GM12891 (cell line): Measurements from ENCODE around the gene IL1RAPL2.
"Not testable (repeated sequence)": the region's sequence is repeated elsewhere in the genome, so short reads cannot be mapped to it uniquely, and the experiment has no call there.

Experiments
- DNase-seq: peaks from one replicate; pipeline ENCODE4 v3.0.0; 2011; ENCODE audit warnings: low spot score; ENCODE audit not compliant: insufficient read length
- FAIRE-seq: peaks from 2 replicates; lab custom pipeline; 2011; peaks lifted over from hg19 to GRCh38; lab: Jason Lieb, UNC
- PAX5 ChIP-seq: IDR thresholded peaks from 2 replicates; pipeline ENCODE4 v1.6.1; 2011; ENCODE audit warnings: low read length, moderate library complexity, mild to moderate bottlenecking; ENCODE audit not compliant: insufficient read depth, severe bottlenecking
- POLR2A ChIP-seq: IDR thresholded peaks from 2 replicates; pipeline ENCODE4 v1.6.1; 2011; ENCODE audit warnings: low read depth, low read length, control low read depth
- POLR2AphosphoS5 ChIP-seq: IDR thresholded peaks from 2 replicates; pipeline ENCODE4 v1.6.1; 2011; ENCODE audit warnings: low read depth, low read length, control low read depth
- POU2F2 ChIP-seq: IDR thresholded peaks from 2 replicates; pipeline ENCODE4 v1.6.1; 2011; ENCODE audit warnings: low read depth, mild to moderate bottlenecking, control low read depth, low read length, moderate library complexity
- SPI1 ChIP-seq: IDR thresholded peaks from 2 replicates; pipeline ENCODE4 v1.6.1; 2011; ENCODE audit warnings: low read depth, low read length, control low read depth
- TAF1 ChIP-seq: IDR thresholded peaks from 2 replicates; pipeline ENCODE4 v1.6.1; 2011; ENCODE audit warnings: low read depth, low read length, control low read depth

The IL1RAPL2 gene

GRCh38 chrX:104972737-104973136 lies 406.7 kb downstream of the IL1RAPL2 start:
- TF ChIP-seq PAX5 (no peak), TAF1 (no peak), POLR2A (no peak)
- FAIRE-seq (no peak), DNase-seq (no peak)

- TF ChIP-seq POLR2A (no peak), TAF1 (no peak), POLR2AphosphoS5 (no peak), SPI1 (no peak), PAX5 (no peak), POU2F2 (no peak)
- no peak for FAIRE-seq
- no peak for DNase-seq
Observed at GRCh38 chrX:104987063-104987462, 421.1 kb downstream of the IL1RAPL2 start.

DNA sequence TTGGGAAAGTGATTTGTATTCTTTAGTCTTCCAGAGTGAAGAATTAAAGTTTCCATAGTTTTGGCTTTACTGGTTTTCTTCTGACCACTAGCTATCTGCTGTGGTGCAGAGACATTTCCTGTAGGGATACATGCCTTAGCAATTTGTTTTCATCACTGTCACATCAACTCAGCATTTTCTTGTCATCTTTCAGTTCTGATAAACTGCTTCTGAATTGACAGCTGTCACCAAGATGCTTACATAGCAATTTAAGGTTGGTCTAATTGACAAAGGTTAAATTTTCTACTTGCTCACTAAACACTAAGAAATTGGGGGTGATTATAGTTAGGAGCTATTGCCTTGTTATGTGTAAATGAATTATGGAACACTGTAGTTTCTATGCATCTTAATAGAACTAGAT lies 422.0 kb downstream of the IL1RAPL2 start:
- no peak for DNase-seq
- FAIRE-seq: no peak
- TF ChIP-seq PAX5 (no peak), TAF1 (no peak), SPI1 (no peak), POLR2AphosphoS5 (no peak), POLR2A (no peak), POU2F2 (no peak)

DNA sequence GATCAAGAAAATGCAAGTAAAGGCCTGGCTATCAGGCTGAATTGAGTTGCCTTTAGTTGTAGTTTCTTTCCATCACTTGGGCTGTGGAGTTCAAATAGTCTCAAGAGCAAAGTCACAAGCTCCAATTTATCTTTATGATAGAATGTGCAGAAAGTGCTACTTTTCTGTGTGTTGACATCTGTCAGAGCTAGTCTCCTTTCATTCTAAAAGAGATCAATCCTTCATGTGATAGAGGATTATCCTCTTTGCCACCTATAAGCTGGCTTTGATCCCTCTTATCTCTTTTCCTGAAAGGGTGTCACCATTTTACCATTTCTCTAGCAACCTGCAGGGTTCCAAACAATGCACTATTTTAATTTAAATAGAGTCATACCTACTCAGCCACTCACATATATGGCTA lies 429.5 kb downstream of the IL1RAPL2 start:
- no peak for FAIRE-seq
- no peak for TF ChIP-seq SPI1
- no peak for TF ChIP-seq POLR2AphosphoS5
- TF ChIP-seq TAF1: no peak
- no peak for TF ChIP-seq POU2F2
- TF ChIP-seq PAX5: no peak
- no peak for TF ChIP-seq POLR2A
- no peak for DNase-seq

DNA sequence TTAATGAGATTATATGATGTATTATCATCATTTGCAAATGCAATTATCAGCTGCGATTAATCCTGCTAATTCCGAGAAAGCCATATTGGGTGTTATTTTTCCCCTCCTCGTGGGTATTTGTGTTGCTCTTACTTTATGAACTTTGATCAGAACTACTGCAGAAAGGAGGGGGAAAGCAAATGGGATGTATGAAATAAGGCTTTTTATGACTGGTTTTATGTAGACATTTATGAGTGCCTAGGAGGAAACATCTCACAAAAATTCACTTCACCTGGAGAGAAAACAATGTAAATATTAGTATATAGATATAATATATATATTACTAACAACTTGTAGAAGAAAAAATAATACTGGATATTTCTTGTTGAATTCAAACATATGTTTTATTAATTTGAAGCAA lies 440.1 kb downstream of the IL1RAPL2 start:
- DNase-seq: no peak
- FAIRE-seq: no peak
- no peak for TF ChIP-seq POU2F2
- no peak for TF ChIP-seq POLR2A
- TF ChIP-seq PAX5: no peak
- no peak for TF ChIP-seq TAF1
- no peak for TF ChIP-seq SPI1
- TF ChIP-seq POLR2AphosphoS5: no peak

GRCh38 chrX:105006996-105007395 lies 441.0 kb downstream of the IL1RAPL2 start:
- DNase-seq: no peak
- no peak for FAIRE-seq
- TF ChIP-seq SPI1 (no peak), POLR2AphosphoS5 (no peak), POLR2A (no peak), TAF1 (no peak), POU2F2 (no peak), PAX5 (no peak)

DNA sequence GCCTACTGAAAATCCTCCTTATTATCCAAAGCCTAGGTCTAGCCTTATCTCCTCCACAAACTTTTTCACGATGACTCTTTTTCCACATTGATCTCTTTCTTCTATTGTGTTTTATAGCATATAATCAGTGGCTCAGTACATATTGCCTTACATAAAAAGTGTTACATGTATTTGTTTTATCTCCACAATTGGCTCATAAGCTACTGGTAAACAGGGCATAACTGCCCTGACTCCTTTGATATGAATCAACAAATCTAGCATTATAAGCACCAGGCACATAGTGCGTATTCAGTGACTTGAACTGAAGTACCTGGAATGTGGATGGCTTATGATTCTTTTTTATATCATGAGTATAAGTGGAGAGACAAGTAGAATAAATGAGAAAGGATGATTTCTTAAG lies 447.7 kb downstream of the IL1RAPL2 start:
- TF ChIP-seq TAF1 (no peak), POLR2AphosphoS5 (no peak), PAX5 (no peak), POLR2A (no peak), POU2F2 (no peak), SPI1 (no peak)
- FAIRE-seq: no peak
- DNase-seq: no peak

GRCh38 chrX:105017641-105018040 lies 451.6 kb downstream of the IL1RAPL2 start:
- DNase-seq (no peak), FAIRE-seq (no peak)
- no peak for TF ChIP-seq PAX5
- TF ChIP-seq SPI1: no peak

- no peak for TF ChIP-seq POU2F2
- no peak for TF ChIP-seq SPI1
- no peak for TF ChIP-seq POLR2A
- TF ChIP-seq POLR2AphosphoS5: no peak
- TF ChIP-seq PAX5: no peak
- no peak for TF ChIP-seq TAF1
- FAIRE-seq (no peak), DNase-seq (no peak)
Observed at GRCh38 chrX:105018865-105019264, 452.9 kb downstream of the IL1RAPL2 start.

- not testable (repeated sequence) for FAIRE-seq
Observed at GRCh38 chrX:105028962-105029361, 463.0 kb downstream of the IL1RAPL2 start.

DNA sequence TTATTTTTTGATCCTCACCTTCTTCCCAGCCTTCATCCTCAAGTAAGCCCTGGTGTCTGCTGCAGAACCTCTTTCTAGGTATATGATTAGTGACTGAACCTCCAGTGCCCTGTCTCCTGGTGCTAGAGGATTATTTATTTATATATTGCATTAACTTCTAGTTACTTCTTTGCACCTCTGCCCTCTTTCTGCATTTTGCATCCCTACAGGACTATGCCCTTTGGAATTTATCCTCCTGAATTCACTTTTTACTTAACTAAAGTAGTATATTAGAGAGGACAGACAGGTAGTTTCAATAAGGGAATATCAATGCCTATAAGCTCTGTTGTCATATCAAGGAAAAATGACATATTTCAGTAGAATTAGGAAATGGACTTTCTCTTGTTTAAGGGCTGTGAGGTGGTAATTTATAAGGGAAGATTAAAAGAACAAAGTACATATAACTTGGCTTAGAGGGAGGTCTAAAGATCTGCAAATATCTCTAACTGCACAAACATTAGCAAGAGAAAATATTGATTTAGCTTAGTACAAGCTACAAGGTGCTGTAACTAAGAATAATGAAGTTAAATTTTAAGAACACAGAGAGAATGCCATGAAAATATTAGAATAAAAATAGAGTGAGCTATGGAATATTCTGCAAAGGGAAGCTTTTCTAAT lies 472.8 kb downstream of the IL1RAPL2 start:
- FAIRE-seq (no peak), DNase-seq (no peak)
- no peak for TF ChIP-seq SPI1
- no peak for TF ChIP-seq POLR2AphosphoS5
- no peak for TF ChIP-seq PAX5
- no peak for TF ChIP-seq POU2F2
- no peak for TF ChIP-seq TAF1
- no peak for TF ChIP-seq POLR2A

More at GRCh38 chrX:105028962-105029361, 463.0 kb downstream of the IL1RAPL2 start:
- not testable (repeated sequence) for DNase-seq
